ENCODE results near the gene HSPA4. TPM values are rescaled to one million over a fixed set of nuclear protein-coding genes. Genes with fewer than 3 reads are reported as not detected.

HSPA4 gene
- total and polyA plus RNA-seq, 2 experiments from 2014 or later, result 340 to 343 TPM

GRCh38 chr5:133075572-133076536 is 24.0 kb downstream of the HSPA4 start:
- H3K36me3 Mint-ChIP-seq (ENCODE audit: low read depth), result peaks cover 83% of the 10 kb centered on the region
- H3K4me1 ChIP-seq (ENCODE audit: insufficient read depth), result peaks cover 11% of the 10 kb centered on the region
- H3K27me3 ChIP-seq (ENCODE audit: insufficient read depth), result no peaks in the 10 kb centered on the region
- no peak overlapping the region for H3K27ac Mint-ChIP-seq
- peaks cover 63% of the 10 kb centered on the region for H4K20me1 ChIP-seq (replicated peaks; ENCODE audit: insufficient read depth)
- no peak overlapping the region for H3K4me2 ChIP-seq
- peaks cover 12% of the 10 kb centered on the region for H3K4me1 Mint-ChIP-seq
- peaks cover 57% of the 10 kb centered on the region for H3K36me3 ChIP-seq (ENCODE audit: insufficient read depth)
- ATAC-seq, result no peak
- no peak overlapping the region for H3K4me3 ChIP-seq
- no peak for DNase-seq (ENCODE audit: low spot score)
- no peak for TF ChIP-seq REST (IDR thresholded peaks at IDR 0.05; ENCODE audit: unreplicated experiment)
- no peak for TF ChIP-seq CTCF (conservative IDR thresholded peaks at IDR 0.05; ENCODE audit: low read depth in 2 of 2)
- TF ChIP-seq ETS1 (IDR thresholded peaks at IDR 0.05), result no peak
- no peak for TF ChIP-seq JUNB (IDR thresholded peaks at IDR 0.05; ENCODE audit: unreplicated experiment)
- no peak for TF ChIP-seq STAT1 (IDR thresholded peaks at IDR 0.05; ENCODE audit: unreplicated experiment)
- TF ChIP-seq NANOG (IDR thresholded peaks at IDR 0.05; ENCODE audit: borderline replicate concordance), result no peak
- TF ChIP-seq ZNF331 (CRISPR knock-in tag; IDR thresholded peaks at IDR 0.05; ENCODE audit: low read depth), result no peak
- no peak for TF ChIP-seq POLR2AphosphoS5 (IDR thresholded peaks at IDR 0.05; ENCODE audit: low read depth)
- no peak for TF ChIP-seq EZH2 (IDR thresholded peaks at IDR 0.05; ENCODE audit: low read depth, unreplicated experiment)
- no peak for TF ChIP-seq ZNF114 (CRISPR knock-in tag; IDR thresholded peaks at IDR 0.05)
- TF ChIP-seq CREB1 (CRISPR knock-in tag; IDR thresholded peaks at IDR 0.05; ENCODE audit: low read depth), result no peak
- no peak for TF ChIP-seq EZH2phosphoT487 (IDR thresholded peaks at IDR 0.05; ENCODE audit: unreplicated experiment)
- H3K79me2 ChIP-seq (replicated peaks; ENCODE audit: insufficient read depth), result peaks cover 100% of the 10 kb centered on the region
- H3K9me3 Mint-ChIP-seq, result no peaks in the 10 kb centered on the region
- 0 out of 2 replicates have a peak overlapping the region, but pooled peaks have one; percentile 11 for H3K27ac ChIP-seq (ENCODE audit: low read depth)
- H3K9me2 ChIP-seq (ENCODE audit: insufficient read depth), result no peaks in the 10 kb centered on the region
- H2AFZ ChIP-seq, result no peak overlapping the region
- H3F3A ChIP-seq (replicated peaks; ENCODE audit: low read depth), result 0 out of 2 replicates have a peak, but pooled peaks cover 3% of the 10 kb centered on the region
- H3K27me3 Mint-ChIP-seq (ENCODE audit: insufficient read depth, low read depth, poor library complexity), result no peaks in the 10 kb centered on the region
- H3K4me3 Mint-ChIP-seq, result no peak overlapping the region
